GM21423 (cell line): ENCODE data around the gene COL8A2.
A peak's percentile ranks its signal among the peaks of the same experiment; 100 is the strongest.

Experiments
- ATAC-seq: cut with Tn5 transposase; IDR thresholded peaks from one replicate; pipeline ENCODE4 v1.9.1; 2021; ENCODE audit warnings: mild to moderate bottlenecking, moderate library complexity; ENCODE audit not compliant: unreplicated experiment

Gene COL8A2

GRCh38 chr1:36092166-36092797 is 32.7 kb downstream of the COL8A2 start:
- no peak for ATAC-seq

GRCh38 chr1:36091698-36092097 is 33.3 kb downstream of the COL8A2 start:
- no peak for ATAC-seq

- no peak for ATAC-seq
Measured at GRCh38 chr1:36091141-36091540, 33.9 kb downstream of the COL8A2 start.

- ATAC-seq = no peak
Measured at GRCh38 chr1:36089393-36090121, 35.5 kb downstream of the COL8A2 start.

- peak; percentile 76 for ATAC-seq
Measured at GRCh38 chr1:36088577-36089392, 36.2 kb downstream of the COL8A2 start, which contains the start of gene ADPRS. ADPRS (plus strand) TSS chr1:36088892; CDS start chr1:36088905, 13 bp downstream.

GRCh38 chr1:36088265-36088576 is 36.8 kb downstream of the COL8A2 start:
- peak; percentile 8 for ATAC-seq

GRCh38 chr1:36087233-36088123 is 37.5 kb downstream of the COL8A2 start:
- no peak for ATAC-seq

- no peak for ATAC-seq
Measured at GRCh38 chr1:36086529-36087232, 38.3 kb downstream of the COL8A2 start.

GRCh38 chr1:36085686-36086526 is 39.1 kb downstream of the COL8A2 start:
- ATAC-seq = no peak

- no peak for ATAC-seq
Measured at GRCh38 chr1:36085126-36085525, 39.9 kb downstream of the COL8A2 start.

- ATAC-seq = no peak
Measured at GRCh38 chr1:36084497-36085115, 40.4 kb downstream of the COL8A2 start.

- ATAC-seq = no peak
Measured at GRCh38 chr1:36083635-36084496, 41.2 kb downstream of the COL8A2 start, which contains the start of gene TEKT2. TEKT2 (plus strand) TSS chr1:36084094; CDS start chr1:36084922, 828 bp downstream.

- no peak for ATAC-seq
Measured at GRCh38 chr1:36083219-36083618, 41.8 kb downstream of the COL8A2 start.

GRCh38 chr1:36081926-36082485 is 43.0 kb downstream of the COL8A2 start:
- ATAC-seq = no peak

GRCh38 chr1:36080801-36081200 is 44.2 kb downstream of the COL8A2 start:
- ATAC-seq = no peak

- no peak for ATAC-seq
Measured at GRCh38 chr1:36080236-36080635, 44.8 kb downstream of the COL8A2 start.

GRCh38 chr1:36076979-36077573 is 47.9 kb downstream of the COL8A2 start:
- ATAC-seq = no peak
